Neural progenitor cell (in vitro differentiated cells): ENCODE data around the gene PTK6.

Source experiments
- CTCF ChIP-seq: fragments of 200-600 bp; sonication (generic); IDR thresholded peaks from 2 replicates; pipeline ENCODE4 v1.5.1; 2017; ENCODE audit warnings: antibody characterized with exemption, mild to moderate bottlenecking
- EZH2 ChIP-seq: fragments of 200-600 bp; sonication (generic); IDR thresholded peaks from 2 replicates; pipeline ENCODE4 v1.6.1; 2017; ENCODE audit warnings: antibody characterized with exemption, mild to moderate bottlenecking, moderate library complexity

DNA sequence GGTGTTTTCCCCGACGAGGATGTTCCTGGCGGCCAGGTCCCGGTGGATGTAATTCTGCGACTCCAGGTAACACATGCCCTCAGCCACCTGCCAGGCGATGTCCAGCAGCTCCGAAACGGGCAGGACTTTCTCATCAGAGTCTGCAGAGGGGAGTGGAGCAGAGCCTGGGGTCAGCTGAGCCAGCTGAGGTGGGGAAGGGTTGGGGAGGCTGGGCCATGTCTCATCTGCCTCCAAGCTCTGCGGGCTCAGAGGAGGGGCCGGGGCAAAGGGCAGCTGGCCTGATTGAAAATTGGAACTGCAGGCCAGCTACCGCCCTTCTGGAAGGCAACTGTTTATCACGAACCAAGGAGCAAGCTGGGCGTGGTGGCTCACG is 6.4 kb downstream of the PTK6 start:
- no peak for TF ChIP-seq CTCF
- no peak for TF ChIP-seq EZH2
